GM18519 (cell line): Measurements from ENCODE around the gene PDAP1.
"Not testable (repeated sequence)": the region's sequence is repeated elsewhere in the genome, so short reads cannot be mapped to it uniquely, and the experiment has no call there.

Experiments used
- ATAC-seq: cut with Tn5 transposase; IDR thresholded peaks from one replicate; pipeline ENCODE4 v1.9.1; 2021; ENCODE audit warnings: mild to moderate bottlenecking, moderate library complexity; ENCODE audit not compliant: unreplicated experiment, low FRiP score

PDAP1 gene

GRCh38 chr7:99357701-99358490 lies 50.5 kb downstream of the PDAP1 start:
- ATAC-seq, result no peak

- no peak for ATAC-seq
Observed at GRCh38 chr7:99355098-99355497, 53.3 kb downstream of the PDAP1 start.

DNA sequence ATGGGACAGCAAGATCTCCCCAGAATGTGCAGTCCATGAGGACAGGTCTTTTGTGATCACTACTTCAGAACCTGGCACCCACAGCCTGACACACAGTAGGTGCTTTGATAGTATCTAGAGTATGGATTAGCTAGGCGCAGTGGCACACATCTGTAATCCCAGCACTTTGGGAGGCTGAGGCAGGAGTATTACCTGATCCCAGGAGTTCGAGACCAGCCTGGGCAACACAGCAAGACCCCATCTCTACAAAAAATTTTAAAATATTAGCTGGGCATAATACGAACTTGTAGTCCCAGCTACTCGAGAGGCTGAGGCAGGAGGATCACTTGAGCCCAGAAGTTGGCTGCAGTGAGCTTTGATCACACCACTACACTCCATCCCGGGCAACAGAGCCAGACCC lies 56.1 kb downstream of the PDAP1 start:
- ATAC-seq, result no peak

DNA sequence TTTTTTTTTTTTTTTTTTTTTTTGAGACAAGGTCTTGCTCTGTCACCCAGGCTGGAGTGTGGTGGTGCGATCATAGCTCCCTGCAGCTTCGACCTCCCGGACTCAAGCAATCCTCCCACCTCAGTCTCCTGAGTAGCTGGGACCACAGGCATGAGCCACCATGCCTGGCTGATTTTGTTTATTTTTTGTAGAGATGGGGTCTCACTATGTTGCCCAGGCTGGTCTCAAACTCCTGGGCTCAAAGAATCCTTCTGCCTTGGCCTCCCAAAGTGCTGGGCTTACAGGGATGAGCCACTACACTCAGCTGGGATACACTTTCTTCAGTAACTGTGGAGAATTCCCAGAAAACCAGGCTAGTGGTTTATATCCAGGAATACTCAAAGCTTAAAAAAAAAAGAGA lies 57.8 kb downstream of the PDAP1 start:
- ATAC-seq, result not testable (repeated sequence)
